ENCODE results near the gene PPFIBP1. TPM values are rescaled to one million over a fixed set of nuclear protein-coding genes. Genes with fewer than 3 reads are reported as not detected.

PPFIBP1 gene
- total RNA-seq, 2 donors from 2014 or later: 40.1 to 44.7 TPM

GRCh38 chr12:27560126-27560525, 36.1 kb downstream of the PPFIBP1 start:
- no peaks in the 10 kb centered on the region for H3K27me3 ChIP-seq
- H3K4me3 ChIP-seq: no peak overlapping the region
- no peak overlapping the region for H3K27ac ChIP-seq
- intact Hi-C loops (cut with DNase I): no loop called here
- no peaks in the 10 kb centered on the region for H3K4me1 ChIP-seq
- no peak for TF ChIP-seq CTCF (IDR thresholded peaks at IDR 0.05)
- no peaks in the 10 kb centered on the region for H3K36me3 ChIP-seq
- H3K9ac ChIP-seq (ENCODE audit: low read depth in 2 of 2, low read length in 2 of 2): no peak overlapping the region
- no peak for DNase-seq
- H3K9me3 ChIP-seq: no peaks in the 10 kb centered on the region

- no peaks in the 10 kb centered on the region for H3K36me3 ChIP-seq
- no peak overlapping the region for H3K27ac ChIP-seq
- no peak overlapping the region for H3K9ac ChIP-seq (ENCODE audit: low read depth in 2 of 2, low read length in 2 of 2)
- DNase-seq: no peak
- TF ChIP-seq CTCF (IDR thresholded peaks at IDR 0.05): no peak
- no peaks in the 10 kb centered on the region for H3K9me3 ChIP-seq
- no peak overlapping the region for H3K4me3 ChIP-seq
- intact Hi-C loops (cut with DNase I): no loop called here
- no peaks in the 10 kb centered on the region for H3K4me1 ChIP-seq
- no peaks in the 10 kb centered on the region for H3K27me3 ChIP-seq
Measured at GRCh38 chr12:27561535-27562350, 37.7 kb downstream of the PPFIBP1 start.

GRCh38 chr12:27564612-27565213, 40.7 kb downstream of the PPFIBP1 start:
- intact Hi-C loops (cut with DNase I): no loop called here
- no peak overlapping the region for H3K27ac ChIP-seq
- no peak overlapping the region for H3K9ac ChIP-seq (ENCODE audit: low read depth in 2 of 2, low read length in 2 of 2)
- no peaks in the 10 kb centered on the region for H3K36me3 ChIP-seq
- H3K27me3 ChIP-seq: no peaks in the 10 kb centered on the region
- H3K9me3 ChIP-seq: no peaks in the 10 kb centered on the region
- DNase-seq: no peak
- no peaks in the 10 kb centered on the region for H3K4me1 ChIP-seq
- no peak overlapping the region for H3K4me3 ChIP-seq
- TF ChIP-seq CTCF (IDR thresholded peaks at IDR 0.05): no peak

GRCh38 chr12:27566159-27566558, 42.2 kb downstream of the PPFIBP1 start:
- no peak overlapping the region for H3K27ac ChIP-seq
- H3K4me1 ChIP-seq: no peaks in the 10 kb centered on the region
- H3K9me3 ChIP-seq: no peaks in the 10 kb centered on the region
- no peak for DNase-seq
- no peaks in the 10 kb centered on the region for H3K36me3 ChIP-seq
- no peaks in the 10 kb centered on the region for H3K27me3 ChIP-seq
- no peak for TF ChIP-seq CTCF (IDR thresholded peaks at IDR 0.05)
- intact Hi-C loops (cut with DNase I): no loop called here
- no peak overlapping the region for H3K4me3 ChIP-seq
- no peak overlapping the region for H3K9ac ChIP-seq (ENCODE audit: low read depth in 2 of 2, low read length in 2 of 2)

GRCh38 chr12:27566626-27567025, 42.6 kb downstream of the PPFIBP1 start:
- no peaks in the 10 kb centered on the region for H3K27me3 ChIP-seq
- H3K9me3 ChIP-seq: no peaks in the 10 kb centered on the region
- DNase-seq: no peak
- TF ChIP-seq CTCF (IDR thresholded peaks at IDR 0.05): no peak
- intact Hi-C loops (cut with DNase I): no loop called here
- H3K27ac ChIP-seq: no peak overlapping the region
- no peaks in the 10 kb centered on the region for H3K4me1 ChIP-seq
- H3K4me3 ChIP-seq: no peak overlapping the region
- no peak overlapping the region for H3K9ac ChIP-seq (ENCODE audit: low read depth in 2 of 2, low read length in 2 of 2)
- H3K36me3 ChIP-seq: no peaks in the 10 kb centered on the region

Measured in colonic mucosa (tissue), 4 donors.